Measurements from ENCODE around the gene RAPGEF6.

DNA sequence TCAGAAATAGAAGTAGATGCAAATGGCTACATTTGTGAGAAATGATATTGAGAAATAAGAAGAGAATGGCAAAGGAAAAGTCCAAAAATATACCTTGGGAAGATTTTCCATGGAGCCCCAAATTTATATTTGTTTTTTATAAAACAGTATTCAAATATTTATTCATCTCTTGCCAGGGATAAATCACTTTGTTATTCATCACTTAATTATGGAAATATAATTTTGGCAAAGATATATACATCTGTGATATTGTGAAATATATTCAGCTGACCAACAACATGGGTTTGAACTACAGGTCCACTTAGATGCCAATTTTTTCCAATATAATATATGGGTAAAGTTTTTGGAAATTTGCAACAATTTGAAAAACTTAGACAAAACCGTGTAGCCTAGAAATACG lies 19.7 kb upstream of the RAPGEF6 start:
- TF ChIP-seq, protein P1, sequence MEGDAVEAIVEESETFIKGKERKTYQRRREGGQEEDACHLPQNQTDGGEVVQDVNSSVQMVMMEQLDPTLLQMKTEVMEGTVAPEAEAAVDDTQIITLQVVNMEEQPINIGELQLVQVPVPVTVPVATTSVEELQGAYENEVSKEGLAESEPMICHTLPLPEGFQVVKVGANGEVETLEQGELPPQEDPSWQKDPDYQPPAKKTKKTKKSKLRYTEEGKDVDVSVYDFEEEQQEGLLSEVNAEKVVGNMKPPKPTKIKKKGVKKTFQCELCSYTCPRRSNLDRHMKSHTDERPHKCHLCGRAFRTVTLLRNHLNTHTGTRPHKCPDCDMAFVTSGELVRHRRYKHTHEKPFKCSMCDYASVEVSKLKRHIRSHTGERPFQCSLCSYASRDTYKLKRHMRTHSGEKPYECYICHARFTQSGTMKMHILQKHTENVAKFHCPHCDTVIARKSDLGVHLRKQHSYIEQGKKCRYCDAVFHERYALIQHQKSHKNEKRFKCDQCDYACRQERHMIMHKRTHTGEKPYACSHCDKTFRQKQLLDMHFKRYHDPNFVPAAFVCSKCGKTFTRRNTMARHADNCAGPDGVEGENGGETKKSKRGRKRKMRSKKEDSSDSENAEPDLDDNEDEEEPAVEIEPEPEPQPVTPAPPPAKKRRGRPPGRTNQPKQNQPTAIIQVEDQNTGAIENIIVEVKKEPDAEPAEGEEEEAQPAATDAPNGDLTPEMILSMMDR (conservative IDR thresholded peaks at IDR 0.05; ENCODE audit: low read depth, low read length), result no peak
- no peak for TF ChIP-seq EZH2 (IDR thresholded peaks at IDR 0.05; ENCODE audit: borderline replicate concordance, low read depth, low read length, poor library complexity, severe bottlenecking)

Measured in A673 (cell line).